CD4-positive, alpha-beta T cell (primary cell): ENCODE results near the gene RBM27. TPM values are rescaled to one million over a fixed set of nuclear protein-coding genes. Genes with fewer than 3 reads are reported as not detected.

Source experiments
- ATAC-seq: fragments of 200-7000 bp; cut with Tn5 transposase; one replicate; pipeline ENCODE4 v1.10.0; 2022; ENCODE audit warnings: mild to moderate bottlenecking; ENCODE audit not compliant: poor library complexity
- CTCF ChIA-PET: fragments of 350-600 bp; sonication (Branson Sonifier 250); formaldehyde crosslinking; loops from one replicate; lab custom pipeline; 2021; ENCODE audit warnings: antibody characterized with exemption, inconsistent platforms; lab: Charles Lee
- POLR2A ChIA-PET: fragments of 350-600 bp; sonication (Branson Sonifier 250); formaldehyde crosslinking; loops from one replicate; lab custom pipeline; 2021; ENCODE audit warnings: antibody characterized with exemption, inconsistent platforms; lab: Charles Lee
- DNase-seq, 14 experiments: peaks; one replicate each; pipeline ENCODE4 v3.0.0-alpha.2; 2013 to 2020; ENCODE audit warnings: mixed read lengths in 2 of 14
- H3K27ac ChIP-seq, 2 donors: one replicate each; pipeline versions ENCODE4 v1.5.1 to v1.7.0; 2013; ENCODE audit warnings: low read length in 2 of 2, low read depth in 1 of 2, mild to moderate bottlenecking in 1 of 2
- H3K27me3 ChIP-seq, 2 experiments: 1 replicate in 1 of 2; 2 replicates in 1 of 2; pipeline versions ENCODE4 v1.6.1 to v1.7.0; 2013; ENCODE audit warnings: low read length in 2 of 2, control low read depth in 1 of 2, mild to moderate bottlenecking in 1 of 2, moderate library complexity in 1 of 2; ENCODE audit not compliant: insufficient read depth in 2 of 2, control insufficient read depth in 1 of 2
- H3K36me3 ChIP-seq: one replicate; pipeline ENCODE4 v1.6.1; 2013; ENCODE audit warnings: low read length, control low read depth; ENCODE audit not compliant: insufficient read depth
- H3K4me1 ChIP-seq: one replicate; pipeline ENCODE4 v1.6.1; 2013; ENCODE audit warnings: low read length, control low read depth; ENCODE audit not compliant: insufficient read depth
- H3K4me3 ChIP-seq: one replicate; pipeline ENCODE4 v1.5.1; 2013; ENCODE audit warnings: mild to moderate bottlenecking, low read length, moderate library complexity
- H3K9me3 ChIP-seq, 2 experiments: 1 replicate in 1 of 2; 2 replicates in 1 of 2; pipeline versions ENCODE4 v1.6.1 to v1.7.0; 2013; ENCODE audit warnings: low read length in 2 of 2, mild to moderate bottlenecking in 2 of 2, control low read depth in 1 of 2, moderate library complexity in 1 of 2; ENCODE audit not compliant: control insufficient read depth in 1 of 2, insufficient read depth in 1 of 2
- H3K27ac Mint-ChIP-seq: one replicate; pipeline ENCODE4 v1.8.0; 2020; ENCODE audit warnings: mixed read lengths
- H3K27me3 Mint-ChIP-seq: one replicate; pipeline ENCODE4 v1.8.0; 2021; ENCODE audit warnings: mixed read lengths
- H3K36me3 Mint-ChIP-seq: one replicate; pipeline ENCODE4 v1.8.0; 2021; ENCODE audit warnings: low read depth, mixed read lengths
- H3K4me1 Mint-ChIP-seq: one replicate; pipeline ENCODE4 v1.8.0; 2021; ENCODE audit warnings: low read depth, mixed read lengths
- H3K4me3 Mint-ChIP-seq: one replicate; pipeline ENCODE4 v1.8.0; 2020; ENCODE audit warnings: mild to moderate bottlenecking, mixed read lengths
- H3K9me3 Mint-ChIP-seq: one replicate; pipeline ENCODE4 v1.8.0; 2020; ENCODE audit warnings: mixed read lengths
- intact Hi-C, 2 experiments: fragments of 100-400 bp; cut with DNase I in 1 of 2; cut with micrococcal nuclease in 1 of 2; formaldehyde crosslinking; loops; one replicate each; pipeline versions ENCODE4 v1.15.1 to v1.9.0; 2023 to 2025; cut with DNase I, micrococcal nuclease
- polyA plus RNA-seq, 2 donors: library from polyadenylated mRNA; unstranded; fragments of 120-200 nt; gene quantifications; one replicate each; pipeline ENCODE4 v1.2.1, GENCODE V29; 2013
- total RNA-seq, 174 experiments: library from RNA in 2 of 174; stranded (reverse) in 2 of 174; gene quantifications; one replicate each; pipeline ENCODE4 v1.2.3 and lab custom pipeline; 2021 to 2026
- TF ChIP-seq, protein P1 (sequence below): fragments of 200-600 bp; IDR thresholded peaks from one replicate; pipeline ENCODE4 v1.8.0; 2022; ENCODE audit warnings: antibody characterized with exemption, mild to moderate bottlenecking

Gene RBM27, protein sequence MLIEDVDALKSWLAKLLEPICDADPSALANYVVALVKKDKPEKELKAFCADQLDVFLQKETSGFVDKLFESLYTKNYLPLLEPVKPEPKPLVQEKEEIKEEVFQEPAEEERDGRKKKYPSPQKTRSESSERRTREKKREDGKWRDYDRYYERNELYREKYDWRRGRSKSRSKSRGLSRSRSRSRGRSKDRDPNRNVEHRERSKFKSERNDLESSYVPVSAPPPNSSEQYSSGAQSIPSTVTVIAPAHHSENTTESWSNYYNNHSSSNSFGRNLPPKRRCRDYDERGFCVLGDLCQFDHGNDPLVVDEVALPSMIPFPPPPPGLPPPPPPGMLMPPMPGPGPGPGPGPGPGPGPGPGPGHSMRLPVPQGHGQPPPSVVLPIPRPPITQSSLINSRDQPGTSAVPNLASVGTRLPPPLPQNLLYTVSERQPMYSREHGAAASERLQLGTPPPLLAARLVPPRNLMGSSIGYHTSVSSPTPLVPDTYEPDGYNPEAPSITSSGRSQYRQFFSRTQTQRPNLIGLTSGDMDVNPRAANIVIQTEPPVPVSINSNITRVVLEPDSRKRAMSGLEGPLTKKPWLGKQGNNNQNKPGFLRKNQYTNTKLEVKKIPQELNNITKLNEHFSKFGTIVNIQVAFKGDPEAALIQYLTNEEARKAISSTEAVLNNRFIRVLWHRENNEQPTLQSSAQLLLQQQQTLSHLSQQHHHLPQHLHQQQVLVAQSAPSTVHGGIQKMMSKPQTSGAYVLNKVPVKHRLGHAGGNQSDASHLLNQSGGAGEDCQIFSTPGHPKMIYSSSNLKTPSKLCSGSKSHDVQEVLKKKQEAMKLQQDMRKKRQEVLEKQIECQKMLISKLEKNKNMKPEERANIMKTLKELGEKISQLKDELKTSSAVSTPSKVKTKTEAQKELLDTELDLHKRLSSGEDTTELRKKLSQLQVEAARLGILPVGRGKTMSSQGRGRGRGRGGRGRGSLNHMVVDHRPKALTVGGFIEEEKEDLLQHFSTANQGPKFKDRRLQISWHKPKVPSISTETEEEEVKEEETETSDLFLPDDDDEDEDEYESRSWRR
- total RNA-seq (10 to 100 TPM; 29.7 to 33.2 TPM), total RNA-seq (lab: John Stamatoyannopoulos, UW) (36.5 to 101 (median 59.2) reads per million in 172 experiments)
- 19.8 TPM for polyA plus RNA-seq (2013, experiment 1 of 2)
- polyA plus RNA-seq (2013, experiment 2 of 2) = 21.5 TPM

DNA sequence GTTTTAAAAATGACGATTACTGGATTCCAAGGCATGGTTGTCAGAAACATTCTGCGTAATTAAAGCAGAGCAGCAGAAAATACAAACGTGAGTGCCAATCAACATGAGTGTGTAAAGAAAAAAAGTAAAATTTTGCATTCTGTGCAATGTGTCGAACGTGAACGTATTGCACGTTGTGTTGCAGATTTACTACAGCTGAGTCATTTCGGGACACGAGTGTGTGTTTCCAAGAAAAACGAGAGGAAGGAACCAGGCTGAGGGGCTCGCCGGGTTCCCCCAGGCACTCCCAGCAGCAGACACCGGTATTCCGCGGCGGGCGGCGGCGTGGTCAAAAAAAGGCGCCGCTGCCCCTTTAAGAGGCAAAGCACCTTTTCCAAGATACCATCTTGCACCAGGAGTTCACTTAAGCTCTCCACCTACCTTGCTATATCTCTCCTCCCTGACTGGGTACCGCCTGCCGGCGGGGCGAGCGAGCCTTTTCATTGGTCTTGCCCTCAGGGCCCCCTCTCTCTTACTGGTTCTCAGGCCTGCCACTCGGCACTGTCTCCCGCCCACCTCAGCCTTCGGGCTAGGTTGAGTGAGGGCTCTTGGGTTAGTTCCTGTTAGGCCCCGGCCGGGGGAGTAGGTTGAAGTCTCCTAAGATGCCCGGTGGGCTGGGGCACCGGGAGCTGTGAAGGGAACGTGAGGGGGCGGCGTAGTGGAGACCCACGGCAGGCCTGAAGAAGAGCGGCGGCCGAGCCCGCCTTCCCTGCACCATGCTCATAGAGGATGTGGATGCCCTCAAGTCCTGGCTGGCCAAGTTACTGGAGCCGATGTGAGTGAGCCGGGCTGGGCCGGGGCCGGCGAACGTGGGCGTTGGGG is at the start of gene RBM27:
Gene RBM27, plus strand, starts transcription at position 595 of the 861 bp plus-strand sequence. Its CDS starts 161 bp downstream, at position 756.
- H3K4me3 ChIP-seq = peak within 1 kb of the TSS; percentile 94
- Mint-ChIP-seq H3K4me1 (peaks cover 23% of the 10 kb centered on the region), H3K36me3 (peaks cover 2% of the 10 kb centered on the region), H3K9me3 (no peaks in the 10 kb centered on the region), H3K4me3 (no peak within 1 kb of the TSS), H3K27ac (no peak within 1 kb of the TSS), H3K27me3 (no peaks in the 10 kb centered on the region)
- no peaks in the 10 kb centered on the region for H3K27me3 ChIP-seq
- POLR2A ChIA-PET = interaction anchor here (0.6 to 2.0 kb wide), 8 partner anchors 10 to 88 kb away, joined by 3 to 25 read pairs (median 4); partner anchors contain the start of gene LARS1
- CTCF ChIA-PET = no interaction called here
- peak; percentile 94 to 98 (median 96) for DNase-seq
- TF ChIP-seq, protein P1, sequence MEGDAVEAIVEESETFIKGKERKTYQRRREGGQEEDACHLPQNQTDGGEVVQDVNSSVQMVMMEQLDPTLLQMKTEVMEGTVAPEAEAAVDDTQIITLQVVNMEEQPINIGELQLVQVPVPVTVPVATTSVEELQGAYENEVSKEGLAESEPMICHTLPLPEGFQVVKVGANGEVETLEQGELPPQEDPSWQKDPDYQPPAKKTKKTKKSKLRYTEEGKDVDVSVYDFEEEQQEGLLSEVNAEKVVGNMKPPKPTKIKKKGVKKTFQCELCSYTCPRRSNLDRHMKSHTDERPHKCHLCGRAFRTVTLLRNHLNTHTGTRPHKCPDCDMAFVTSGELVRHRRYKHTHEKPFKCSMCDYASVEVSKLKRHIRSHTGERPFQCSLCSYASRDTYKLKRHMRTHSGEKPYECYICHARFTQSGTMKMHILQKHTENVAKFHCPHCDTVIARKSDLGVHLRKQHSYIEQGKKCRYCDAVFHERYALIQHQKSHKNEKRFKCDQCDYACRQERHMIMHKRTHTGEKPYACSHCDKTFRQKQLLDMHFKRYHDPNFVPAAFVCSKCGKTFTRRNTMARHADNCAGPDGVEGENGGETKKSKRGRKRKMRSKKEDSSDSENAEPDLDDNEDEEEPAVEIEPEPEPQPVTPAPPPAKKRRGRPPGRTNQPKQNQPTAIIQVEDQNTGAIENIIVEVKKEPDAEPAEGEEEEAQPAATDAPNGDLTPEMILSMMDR = no peak
- intact Hi-C loops = loop anchor here (1.0 to 5.0 kb wide), 2 partner anchors 21 to 244 kb away; partner anchors contain the start of genes LARS1 (in 2 of the 2) and TCERG1 (in 2 of the 2)
- H3K9me3 ChIP-seq = no peaks in the 10 kb centered on the region
- no peaks in the 10 kb centered on the region for H3K36me3 ChIP-seq
- peak; percentile 99 for ATAC-seq
- H3K4me1 ChIP-seq = peaks cover 22% of the 10 kb centered on the region
- peak within 1 kb of the TSS; percentile 69 to 80 for H3K27ac ChIP-seq

DNA sequence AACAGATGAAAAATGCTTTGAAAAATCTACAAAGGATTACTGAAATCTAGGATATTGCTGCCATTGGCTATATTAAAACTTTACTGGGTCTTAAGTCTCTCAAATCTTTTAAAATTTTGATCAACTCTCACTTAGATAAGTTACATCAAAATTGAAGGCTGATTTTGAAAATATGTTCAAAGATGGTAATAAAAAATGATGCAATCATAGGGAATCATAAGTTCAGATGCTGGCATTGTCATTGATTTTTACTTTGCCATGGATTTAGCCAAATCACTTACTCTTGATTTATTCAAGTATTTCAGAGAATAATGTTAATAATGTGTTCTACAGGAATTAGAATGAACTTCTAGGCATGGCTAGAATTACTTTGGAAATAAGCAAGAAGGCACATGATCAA is 45.1 kb upstream of the RBM27 start:
- intact Hi-C loops = no loop called here
- H3K4me3 ChIP-seq = no peak overlapping the region
- Mint-ChIP-seq H3K9me3 (no peaks in the 10 kb centered on the region), H3K27ac (no peak overlapping the region), H3K27me3 (no peaks in the 10 kb centered on the region), H3K4me1 (no peaks in the 10 kb centered on the region), H3K36me3 (peaks cover 90% of the 10 kb centered on the region), H3K4me3 (no peak overlapping the region)
- H3K4me1 ChIP-seq = no peaks in the 10 kb centered on the region
- H3K27me3 ChIP-seq = no peaks in the 10 kb centered on the region
- H3K27ac ChIP-seq = no peak overlapping the region
- ATAC-seq (no peak), DNase-seq (no peak)
- TF ChIP-seq, protein P1 = no peak
- peaks cover 84% of the 10 kb centered on the region for H3K36me3 ChIP-seq
- CTCF ChIA-PET = no interaction called here
- POLR2A ChIA-PET = no interaction called here
- H3K9me3 ChIP-seq = no peaks in the 10 kb centered on the region
